GM12801 (cell line): ENCODE measurements around the gene SAMSN1.

Experiments used
- TF ChIP-seq, protein P1 (sequence below): IDR thresholded peaks from one replicate; pipeline ENCODE4 v1.5.1; 2011; ENCODE audit warnings: control low read depth; ENCODE audit not compliant: insufficient read length; ENCODE audit errors: extremely low read depth

SAMSN1 gene

DNA sequence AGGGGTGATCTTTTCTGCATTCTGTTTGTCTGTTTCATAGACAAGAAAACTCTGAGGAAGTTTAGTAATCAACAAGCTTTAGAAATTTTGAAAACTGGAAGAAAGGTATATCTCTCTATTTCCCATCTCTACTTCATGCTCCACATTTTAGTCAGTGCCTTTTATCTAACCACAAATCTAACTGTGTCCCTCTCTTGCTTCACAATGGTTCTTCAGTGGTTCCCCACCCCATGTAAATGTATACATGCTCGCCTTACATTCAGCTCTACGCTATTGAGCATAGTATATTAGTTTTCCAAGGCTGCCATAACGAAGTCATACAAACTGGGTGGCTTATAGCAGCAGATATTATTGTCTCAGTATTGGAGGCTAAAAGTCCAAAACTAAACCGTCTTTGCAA lies 14.4 kb upstream of the SAMSN1 start:
- TF ChIP-seq, protein P1, sequence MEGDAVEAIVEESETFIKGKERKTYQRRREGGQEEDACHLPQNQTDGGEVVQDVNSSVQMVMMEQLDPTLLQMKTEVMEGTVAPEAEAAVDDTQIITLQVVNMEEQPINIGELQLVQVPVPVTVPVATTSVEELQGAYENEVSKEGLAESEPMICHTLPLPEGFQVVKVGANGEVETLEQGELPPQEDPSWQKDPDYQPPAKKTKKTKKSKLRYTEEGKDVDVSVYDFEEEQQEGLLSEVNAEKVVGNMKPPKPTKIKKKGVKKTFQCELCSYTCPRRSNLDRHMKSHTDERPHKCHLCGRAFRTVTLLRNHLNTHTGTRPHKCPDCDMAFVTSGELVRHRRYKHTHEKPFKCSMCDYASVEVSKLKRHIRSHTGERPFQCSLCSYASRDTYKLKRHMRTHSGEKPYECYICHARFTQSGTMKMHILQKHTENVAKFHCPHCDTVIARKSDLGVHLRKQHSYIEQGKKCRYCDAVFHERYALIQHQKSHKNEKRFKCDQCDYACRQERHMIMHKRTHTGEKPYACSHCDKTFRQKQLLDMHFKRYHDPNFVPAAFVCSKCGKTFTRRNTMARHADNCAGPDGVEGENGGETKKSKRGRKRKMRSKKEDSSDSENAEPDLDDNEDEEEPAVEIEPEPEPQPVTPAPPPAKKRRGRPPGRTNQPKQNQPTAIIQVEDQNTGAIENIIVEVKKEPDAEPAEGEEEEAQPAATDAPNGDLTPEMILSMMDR = no peak

DNA sequence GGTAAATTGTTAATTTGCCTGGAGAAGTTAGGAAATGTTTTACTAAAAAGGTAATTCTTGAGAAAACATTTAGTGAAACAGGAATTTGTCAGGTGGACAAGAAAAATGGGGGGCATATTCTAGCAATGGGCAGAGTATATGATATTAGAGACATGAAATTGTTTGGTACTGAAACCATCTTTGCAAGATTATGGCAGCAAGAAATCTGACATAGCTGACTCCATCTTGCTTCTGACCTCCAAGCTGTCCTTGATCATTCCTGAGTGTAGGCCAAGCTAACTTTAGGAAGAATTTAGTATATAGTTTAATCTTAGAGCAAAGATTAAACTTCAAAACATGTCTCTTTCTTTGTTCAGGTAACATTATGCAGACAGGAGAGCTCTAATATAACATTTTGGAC lies 14.0 kb upstream of the SAMSN1 start:
- TF ChIP-seq, protein P1 = no peak

DNA sequence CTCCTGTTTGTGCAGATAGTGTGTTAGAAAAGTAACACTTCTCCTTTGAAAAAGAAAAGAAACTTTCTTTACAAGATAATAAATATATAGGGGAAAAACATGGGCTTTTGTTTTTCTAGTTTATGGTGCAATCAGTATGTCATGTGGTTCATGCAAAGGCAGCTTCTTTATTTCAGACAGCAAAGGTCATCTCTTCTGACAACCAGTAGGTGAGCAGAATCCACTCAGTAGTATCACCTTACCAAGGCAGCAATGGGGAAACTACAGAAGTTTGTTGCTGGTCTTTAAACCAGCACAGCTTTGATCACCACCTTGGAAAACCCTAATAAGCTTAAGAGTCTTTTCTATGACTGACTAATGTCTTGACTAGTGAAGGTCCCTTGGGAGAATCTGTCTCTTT lies 13.0 kb upstream of the SAMSN1 start:
- TF ChIP-seq, protein P1 = no peak

DNA sequence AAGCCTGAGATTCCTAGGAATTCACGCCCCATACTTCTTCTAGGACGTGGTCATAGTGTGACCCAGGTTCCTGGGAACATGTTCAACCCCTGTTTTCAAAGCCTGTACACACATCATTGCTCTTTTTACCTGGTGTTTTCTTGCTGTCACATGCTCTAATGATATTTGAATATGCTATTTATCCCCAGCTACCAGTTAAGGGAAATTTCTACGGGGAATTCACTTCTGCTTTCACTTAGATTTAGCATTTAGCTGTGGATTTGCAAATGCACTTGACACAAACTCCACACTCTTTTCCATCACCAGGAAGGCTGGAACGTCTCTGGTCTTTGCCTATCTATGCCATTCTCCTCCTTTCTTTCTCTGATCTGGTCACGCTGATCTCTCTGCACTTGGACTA lies 11.3 kb upstream of the SAMSN1 start:
- TF ChIP-seq, protein P1 = no peak

DNA sequence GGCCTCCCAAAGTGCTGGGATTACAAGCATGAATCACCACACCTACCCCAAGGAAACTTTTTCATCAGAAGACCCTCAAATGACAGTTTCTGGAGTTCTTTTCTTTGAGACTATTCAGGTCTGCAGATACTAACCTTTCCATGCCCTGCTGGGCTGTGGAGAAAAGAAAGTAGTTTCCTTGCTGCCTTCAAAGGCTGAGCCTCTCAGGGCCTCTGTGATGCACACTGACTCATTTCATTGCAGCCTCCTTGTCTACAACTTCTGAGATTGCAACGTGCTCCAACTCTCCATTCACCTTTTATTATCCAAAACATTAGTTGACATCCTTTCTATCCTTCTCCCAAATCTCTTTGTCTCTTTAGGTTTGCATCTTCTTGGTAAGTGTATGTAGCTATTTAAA lies 8.8 kb upstream of the SAMSN1 start:
- TF ChIP-seq, protein P1 = no peak

DNA sequence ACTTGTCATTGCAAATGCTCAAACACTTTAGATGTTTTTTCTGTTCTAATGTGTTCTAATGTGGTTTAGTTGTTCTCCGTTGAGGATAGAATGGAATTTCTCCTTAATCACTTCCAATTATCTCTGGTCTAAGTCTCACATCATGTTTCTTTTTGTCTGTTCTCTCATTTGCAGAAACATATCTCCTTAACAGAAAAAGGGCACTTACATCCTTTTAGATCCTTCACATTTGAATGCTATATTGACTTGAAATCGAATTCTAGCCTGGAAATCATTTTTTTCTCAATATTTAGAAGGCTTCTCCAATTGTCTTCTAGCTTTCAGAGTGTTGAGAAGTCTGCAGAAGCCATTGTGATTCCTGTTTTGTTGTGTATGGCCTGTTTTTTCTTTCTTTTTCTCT lies 7.3 kb upstream of the SAMSN1 start:
- TF ChIP-seq, protein P1 = no peak

DNA sequence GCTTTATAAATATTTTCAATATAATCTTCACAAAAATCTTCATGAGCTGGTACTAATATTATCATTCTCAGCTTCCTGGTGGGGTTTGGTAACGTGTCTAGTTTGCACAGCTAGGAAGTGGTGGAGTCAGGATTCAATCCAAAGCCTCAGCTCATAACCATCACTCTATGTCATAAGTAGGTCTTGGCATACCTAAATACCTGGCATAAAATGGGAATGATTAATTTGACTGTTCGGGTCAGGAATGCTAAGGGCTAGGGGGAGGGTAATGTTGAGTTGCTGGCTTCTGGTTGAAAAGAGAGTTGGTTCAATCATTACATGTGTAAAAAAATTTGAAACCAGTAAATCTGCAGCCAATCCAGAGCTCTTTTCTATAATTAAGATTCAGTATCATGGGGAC lies 5.6 kb upstream of the SAMSN1 start:
- TF ChIP-seq, protein P1 = no peak

DNA sequence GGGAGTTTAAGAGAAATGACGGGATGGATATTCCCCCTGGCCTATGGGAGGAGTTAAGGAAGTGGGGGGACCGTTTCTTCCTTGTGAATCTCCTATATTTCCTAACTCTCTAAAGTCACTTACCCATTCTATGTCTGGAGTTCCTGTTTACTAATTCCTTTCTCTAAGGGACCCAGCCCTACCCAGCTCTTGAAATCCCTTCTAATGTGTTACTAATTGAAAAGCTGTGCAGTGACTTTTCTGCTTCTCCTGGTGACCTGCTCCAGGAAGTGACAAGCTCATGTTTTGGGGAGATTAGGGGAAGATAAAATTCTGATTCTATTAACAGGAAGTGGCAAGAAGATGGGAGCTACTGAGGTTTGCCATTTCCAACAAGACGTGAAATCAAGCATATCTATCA lies 4.0 kb upstream of the SAMSN1 start:
- TF ChIP-seq, protein P1 = no peak
